Hepatocyte (in vitro differentiated cells): ENCODE measurements around the gene RAPGEF4. TPM values are rescaled to one million over a fixed set of nuclear protein-coding genes. Genes with fewer than 3 reads are reported as not detected.

Source experiments
- DNase-seq: peaks from one replicate; pipeline ENCODE4 v3.0.0-alpha.2; 2016; ENCODE audit warnings: low spot score
- H2AFZ ChIP-seq: fragments of 200-600 bp; sonication (generic); 2 replicates; pipeline ENCODE4 v1.6.0; 2016; ENCODE audit warnings: antibody characterized with exemption, mild to moderate bottlenecking
- H3K27ac ChIP-seq: fragments of 200-600 bp; sonication (generic); 2 replicates; pipeline ENCODE4 v1.5.1; 2016; ENCODE audit warnings: mild to moderate bottlenecking
- H3K27me3 ChIP-seq: fragments of 200-600 bp; sonication (generic); 2 replicates; pipeline ENCODE4 v1.6.1; 2016
- H3K36me3 ChIP-seq: fragments of 200-600 bp; sonication (generic); replicated peaks from 2 replicates; pipeline ENCODE4 v1.5.1; 2016; ENCODE audit warnings: low read depth; ENCODE audit not compliant: insufficient read depth
- H3K4me1 ChIP-seq: fragments of 200-600 bp; sonication (generic); 2 replicates; pipeline ENCODE4 v1.5.1; 2016; ENCODE audit warnings: mild to moderate bottlenecking, moderate library complexity; ENCODE audit not compliant: insufficient read depth
- H3K4me2 ChIP-seq: fragments of 200-600 bp; sonication (generic); 2 replicates; pipeline ENCODE4 v1.6.0; 2016
- H3K4me3 ChIP-seq: fragments of 200-600 bp; sonication (generic); 2 replicates; pipeline ENCODE4 v1.5.1; 2016; ENCODE audit warnings: mild to moderate bottlenecking
- H3K79me2 ChIP-seq: fragments of 200-600 bp; sonication (generic); 2 replicates; pipeline ENCODE4 v1.6.0; 2017; ENCODE audit warnings: mild to moderate bottlenecking
- H3K9me2 ChIP-seq: fragments of 200-600 bp; sonication (generic); replicated peaks from 2 replicates; pipeline ENCODE4 v1.6.0; 2017; ENCODE audit warnings: mild to moderate bottlenecking; ENCODE audit not compliant: insufficient read depth
- H3K9me3 ChIP-seq: fragments of 200-600 bp; sonication (generic); 2 replicates; pipeline ENCODE4 v1.5.1; 2016; ENCODE audit warnings: low read depth, mild to moderate bottlenecking
- H4K20me1 ChIP-seq: fragments of 200-600 bp; sonication (generic); 2 replicates; pipeline ENCODE4 v1.6.0; 2016; ENCODE audit warnings: mild to moderate bottlenecking; ENCODE audit not compliant: insufficient read depth, poor library complexity, severe bottlenecking
- EZH2 ChIP-seq: fragments of 200-600 bp; sonication (generic); IDR thresholded peaks from 2 replicates; pipeline ENCODE4 v1.6.1; 2016; ENCODE audit warnings: antibody characterized with exemption, mild to moderate bottlenecking, borderline replicate concordance
- EZH2phosphoT487 ChIP-seq: fragments of 200-600 bp; sonication (generic); IDR thresholded peaks from one replicate; pipeline ENCODE4 v1.6.1; 2018; ENCODE audit warnings: antibody characterized with exemption, mild to moderate bottlenecking, low read depth, moderate library complexity; ENCODE audit not compliant: unreplicated experiment, severe bottlenecking
- WGBS: methylation state at CpG from one replicate; pipeline ENCODE4 v1.1.6; 2016; ENCODE audit warnings: low lambda C conversion rate; ENCODE audit errors: missing lambda C conversion rate; 5-methylcytosine and 5-hydroxymethylcytosine counted together
- polyA plus RNA-seq: library from polyadenylated mRNA; unstranded; fragments of >200 nt; fragmentation: Nextera tagmentation; extraction: Ambion mirVana; gene quantifications from 2 replicates; pipeline ENCODE4 v1.2.1, GENCODE V29; 2016
- total RNA-seq: library from RNA; depleted of rRNA; stranded (reverse); fragments of >200 nt; gene quantifications from 2 replicates; pipeline ENCODE4 v1.2.3, GENCODE V29; 2014
- TF ChIP-seq, protein P1 (sequence below): fragments of 200-600 bp; sonication (generic); IDR thresholded peaks from 2 replicates; pipeline ENCODE4 v1.5.1; 2016; ENCODE audit warnings: antibody characterized with exemption, mild to moderate bottlenecking; ENCODE audit not compliant: poor library complexity

The RAPGEF4 gene
- total and polyA plus RNA-seq, 2 experiments from 2014 or later, result 1.9 to 2.0 TPM

DNA sequence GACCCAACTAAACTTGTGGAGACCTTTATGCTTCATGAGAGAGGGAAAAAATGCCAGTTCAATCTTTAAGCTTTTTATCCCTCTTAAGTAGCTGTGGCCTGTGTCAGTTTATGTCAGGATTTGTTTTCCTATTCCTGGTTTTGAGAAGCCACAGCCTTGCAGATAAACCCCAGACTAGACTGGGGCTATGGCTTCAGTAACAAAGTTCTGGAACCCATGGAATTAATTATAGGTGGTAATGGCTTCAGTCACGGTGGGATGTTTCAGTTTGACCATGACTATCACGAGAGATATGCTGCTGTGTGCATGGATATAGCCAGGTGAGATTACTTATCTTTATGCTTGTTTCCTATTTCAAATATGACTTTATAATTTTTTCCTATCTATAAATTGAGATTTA, 134.8 kb downstream of the RAPGEF4 start:
- no peak overlapping the region for H3K4me2 ChIP-seq
- H3K9me3 ChIP-seq, result no peaks in the 10 kb centered on the region
- TF ChIP-seq, protein P1, sequence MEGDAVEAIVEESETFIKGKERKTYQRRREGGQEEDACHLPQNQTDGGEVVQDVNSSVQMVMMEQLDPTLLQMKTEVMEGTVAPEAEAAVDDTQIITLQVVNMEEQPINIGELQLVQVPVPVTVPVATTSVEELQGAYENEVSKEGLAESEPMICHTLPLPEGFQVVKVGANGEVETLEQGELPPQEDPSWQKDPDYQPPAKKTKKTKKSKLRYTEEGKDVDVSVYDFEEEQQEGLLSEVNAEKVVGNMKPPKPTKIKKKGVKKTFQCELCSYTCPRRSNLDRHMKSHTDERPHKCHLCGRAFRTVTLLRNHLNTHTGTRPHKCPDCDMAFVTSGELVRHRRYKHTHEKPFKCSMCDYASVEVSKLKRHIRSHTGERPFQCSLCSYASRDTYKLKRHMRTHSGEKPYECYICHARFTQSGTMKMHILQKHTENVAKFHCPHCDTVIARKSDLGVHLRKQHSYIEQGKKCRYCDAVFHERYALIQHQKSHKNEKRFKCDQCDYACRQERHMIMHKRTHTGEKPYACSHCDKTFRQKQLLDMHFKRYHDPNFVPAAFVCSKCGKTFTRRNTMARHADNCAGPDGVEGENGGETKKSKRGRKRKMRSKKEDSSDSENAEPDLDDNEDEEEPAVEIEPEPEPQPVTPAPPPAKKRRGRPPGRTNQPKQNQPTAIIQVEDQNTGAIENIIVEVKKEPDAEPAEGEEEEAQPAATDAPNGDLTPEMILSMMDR, result no peak
- no peak for TF ChIP-seq EZH2
- no peak for TF ChIP-seq EZH2phosphoT487
- no peaks in the 10 kb centered on the region for H3K4me1 ChIP-seq
- 67% methylated on average over 2 of the region's 2 CpGs for WGBS
- H3K27ac ChIP-seq, result no peak overlapping the region
- H2AFZ ChIP-seq, result no peak overlapping the region
- no peaks in the 10 kb centered on the region for H4K20me1 ChIP-seq
- no peaks in the 10 kb centered on the region for H3K36me3 ChIP-seq
- DNase-seq, result no peak
- H3K4me3 ChIP-seq, result no peak overlapping the region
- no peaks in the 10 kb centered on the region for H3K27me3 ChIP-seq
- no peaks in the 10 kb centered on the region for H3K79me2 ChIP-seq
- no peaks in the 10 kb centered on the region for H3K9me2 ChIP-seq

DNA sequence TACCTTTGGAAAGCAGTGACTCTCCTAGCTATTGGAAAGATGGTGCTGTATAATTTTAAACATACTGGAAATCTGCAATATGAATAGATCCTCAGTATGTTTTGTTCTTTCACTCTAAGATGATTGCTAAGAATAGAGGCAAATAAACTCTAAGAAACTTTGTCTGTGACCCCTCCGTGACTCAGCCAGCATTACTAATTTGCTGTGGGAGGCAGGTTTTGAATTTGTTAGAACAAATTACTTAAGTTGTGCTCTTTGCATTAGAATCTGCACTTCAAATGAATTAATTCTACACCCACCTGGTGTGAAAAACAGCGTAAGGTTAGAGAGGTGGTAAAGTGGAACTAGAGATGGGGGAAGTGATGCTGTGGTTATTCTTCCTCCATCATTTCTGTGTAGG, 142.2 kb downstream of the RAPGEF4 start:
- Histone ChIP-seq H4K20me1 (no peaks in the 10 kb centered on the region), H3K4me1 (no peaks in the 10 kb centered on the region), H2AFZ (no peak overlapping the region), H3K79me2 (no peaks in the 10 kb centered on the region), H3K9me2 (no peaks in the 10 kb centered on the region), H3K36me3 (no peaks in the 10 kb centered on the region), H3K4me3 (no peak overlapping the region), H3K27ac (no peak overlapping the region), H3K27me3 (no peaks in the 10 kb centered on the region), H3K9me3 (no peaks in the 10 kb centered on the region), H3K4me2 (no peak overlapping the region)
- no peak for DNase-seq
- 77% methylated on average over 2 of the region's 2 CpGs for WGBS
- no peak for TF ChIP-seq EZH2
- no peak for TF ChIP-seq EZH2phosphoT487
- TF ChIP-seq, protein P1, result no peak

- TF ChIP-seq EZH2 (no peak), EZH2phosphoT487 (no peak)
- TF ChIP-seq, protein P1, result no peak
- H3K4me3 ChIP-seq, result no peak overlapping the region
- no peaks in the 10 kb centered on the region for H3K4me1 ChIP-seq
- H3K9me3 ChIP-seq, result no peaks in the 10 kb centered on the region
- no peaks in the 10 kb centered on the region for H3K79me2 ChIP-seq
- H3K36me3 ChIP-seq, result no peaks in the 10 kb centered on the region
- H2AFZ ChIP-seq, result no peak overlapping the region
- no peaks in the 10 kb centered on the region for H3K9me2 ChIP-seq
- H4K20me1 ChIP-seq, result no peaks in the 10 kb centered on the region
- H3K4me2 ChIP-seq, result no peak overlapping the region
- no peak for DNase-seq
- 40% methylated on average over 1 of the region's 1 CpG for WGBS
- H3K27ac ChIP-seq, result no peak overlapping the region
- H3K27me3 ChIP-seq, result no peaks in the 10 kb centered on the region
These were observed 142.6 kb downstream of the RAPGEF4 start for GRCh38 chr2:172878260-172878659.

GRCh38 chr2:172884336-172884735, 148.7 kb downstream of the RAPGEF4 start:
- H3K9me3 ChIP-seq, result no peaks in the 10 kb centered on the region
- H2AFZ ChIP-seq, result no peak overlapping the region
- H3K27me3 ChIP-seq, result no peaks in the 10 kb centered on the region
- H3K79me2 ChIP-seq, result no peaks in the 10 kb centered on the region
- 87% methylated on average over 1 of the region's 1 CpG for WGBS
- TF ChIP-seq, protein P1, result no peak
- TF ChIP-seq EZH2phosphoT487 (no peak), EZH2 (no peak)
- H3K27ac ChIP-seq, result no peak overlapping the region
- no peak overlapping the region for H3K4me3 ChIP-seq
- H3K9me2 ChIP-seq, result no peaks in the 10 kb centered on the region
- H3K4me1 ChIP-seq, result no peaks in the 10 kb centered on the region
- no peak overlapping the region for H3K4me2 ChIP-seq
- no peaks in the 10 kb centered on the region for H4K20me1 ChIP-seq
- no peak for DNase-seq
- no peaks in the 10 kb centered on the region for H3K36me3 ChIP-seq
